ENCODE results near the gene MAPKAP1.

GRCh38 chr9:125433461-125434011, 273.5 kb downstream of the MAPKAP1 start:
- TF ChIP-seq EZH2 (IDR thresholded peaks at IDR 0.05; ENCODE audit: low read length) (no peak), CTCF (optimal IDR thresholded peaks at IDR 0.05 in 1 of 3, IDR thresholded peaks at IDR 0.05 in 1 of 3, conservative IDR thresholded peaks at IDR 0.05 in 1 of 3; ENCODE audit: extremely low read depth in 1 of 3, insufficient read depth in 2 of 3, low read length in 3 of 3) (no peak)

Measured in keratinocyte (primary cell).